ENCODE data around the gene SMARCA1. TPM values are rescaled to one million over a fixed set of nuclear protein-coding genes. Genes with fewer than 3 reads are reported as not detected.

SMARCA1 gene
- total and polyA plus RNA-seq, 10 of the 15 experiments (the other 5 are each of a cell fraction or from before 2014, with no cell fraction given) = 0.02 to 0.31 (median 0.08) TPM; not detected in 3

GRCh38 chrX:129494887-129495286 lies 28.4 kb downstream of the SMARCA1 start:
- no peak overlapping the region for H3K4me3 ChIP-seq

GRCh38 chrX:129493643-129494042 lies 29.6 kb downstream of the SMARCA1 start:
- Histone ChIP-seq H3K36me3 (ENCODE audit: control insufficient read depth in 2 of 2, insufficient read depth in 2 of 2, low read length in 1 of 2) (no peaks in the 10 kb centered on the region), H4K20me1 (ENCODE audit: control insufficient read depth, insufficient read depth) (no peaks in the 10 kb centered on the region), H3K9me3 (replicated peaks; ENCODE audit: control insufficient read depth, insufficient read depth, low read length) (no peaks in the 10 kb centered on the region), H3K4me3 (no peak overlapping the region), H3K4me2 (ENCODE audit: control insufficient read depth, insufficient read depth) (no peak overlapping the region), H3K27ac (ENCODE audit: control insufficient read depth, insufficient read depth) (no peak overlapping the region), H3K4me1 (ENCODE audit: control insufficient read depth, insufficient read depth, low read length) (no peaks in the 10 kb centered on the region), H3K79me2 (ENCODE audit: control insufficient read depth, insufficient read depth, low read length) (no peaks in the 10 kb centered on the region), H3K27me3 (replicated peaks in 1 of 2; ENCODE audit: control insufficient read depth in 2 of 2, insufficient read depth in 2 of 2, low read length in 1 of 2) (no peaks in the 10 kb centered on the region), H2AFZ (ENCODE audit: control insufficient read depth, low read depth, low read length) (no peak overlapping the region), H3K9ac (ENCODE audit: control insufficient read depth, insufficient read depth, low read length) (no peak overlapping the region)
- ChIA-PET CTCF (no interaction called here), RAD21 (ENCODE audit: unreplicated experiment) (no interaction called here), SMC1A (ENCODE audit: uncharacterized antibody, unreplicated experiment) (no interaction called here), POLR2A (no interaction called here)
- FAIRE-seq = no peak
- 43% methylated on average over 4 of the region's 4 CpGs for WGBS (ENCODE audit: insufficient coverage, insufficient replicate concordance, low lambda C conversion rate, missing lambda C conversion rate)
- DNase-seq (ENCODE audit: low read depth, low spot score) = no peak
- BruUV-seq (replicated peaks) = no TSS peak
- no peak for ATAC-seq
- intact Hi-C loops (cut with micrococcal nuclease; ENCODE audit: unreplicated experiment) = no loop called here
- in situ Hi-C loops (cut with MboI) = no loop called here
- TF ChIP-seq FOS (IDR thresholded peaks at IDR 0.05; ENCODE audit: borderline replicate concordance, extremely low read depth, insufficient read length) (no peak), RELA (IDR thresholded peaks at IDR 0.05; ENCODE audit: borderline replicate concordance, partially characterized antibody) (no peak), IRF3 (IDR thresholded peaks at IDR 0.05) (no peak), POLR2A (IDR thresholded peaks at IDR 0.05; ENCODE audit: low read depth, low read length) (no peak), WRNIP1 (IDR thresholded peaks at IDR 0.05; ENCODE audit: borderline replicate concordance, low read depth, low read length) (no peak), CTCF (IDR thresholded peaks at IDR 0.05 in 2 of 3, conservative IDR thresholded peaks at IDR 0.05 in 1 of 3; ENCODE audit: control insufficient read depth in 2 of 3, extremely low read depth in 1 of 3, insufficient read depth in 1 of 3, low read depth in 3 of 3, low read length in 3 of 3) (no peak), HDAC6 (IDR thresholded peaks at IDR 0.05; ENCODE audit: unreplicated experiment) (no peak), ZBTB11 (CRISPR knock-in tag; IDR thresholded peaks at IDR 0.05) (no peak), SMARCA5 (IDR thresholded peaks at IDR 0.05) (no peak)

More at GRCh38 chrX:129494887-129495286, 28.4 kb downstream of the SMARCA1 start:
- Histone ChIP-seq H3K9me3 (replicated peaks; ENCODE audit: control insufficient read depth, insufficient read depth, low read length) (no peaks in the 10 kb centered on the region), H3K79me2 (ENCODE audit: control insufficient read depth, insufficient read depth, low read length) (no peaks in the 10 kb centered on the region), H3K4me2 (ENCODE audit: control insufficient read depth, insufficient read depth) (no peak overlapping the region), H4K20me1 (ENCODE audit: control insufficient read depth, insufficient read depth) (no peaks in the 10 kb centered on the region), H3K27me3 (replicated peaks in 1 of 2; ENCODE audit: control insufficient read depth in 2 of 2, insufficient read depth in 2 of 2, low read length in 1 of 2) (no peaks in the 10 kb centered on the region), H3K9ac (ENCODE audit: control insufficient read depth, insufficient read depth, low read length) (no peak overlapping the region), H2AFZ (ENCODE audit: control insufficient read depth, low read depth, low read length) (no peak overlapping the region), H3K27ac (ENCODE audit: control insufficient read depth, insufficient read depth) (no peak overlapping the region), H3K4me1 (ENCODE audit: control insufficient read depth, insufficient read depth, low read length) (no peaks in the 10 kb centered on the region), H3K36me3 (ENCODE audit: control insufficient read depth in 2 of 2, insufficient read depth in 2 of 2, low read length in 1 of 2) (no peaks in the 10 kb centered on the region)
- BruUV-seq (replicated peaks) = no TSS peak
- FAIRE-seq = no peak
- no peak for TF ChIP-seq RAD51 (IDR thresholded peaks at IDR 0.05)
- no peak for TF ChIP-seq CBFB (IDR thresholded peaks at IDR 0.05; ENCODE audit: low read depth)
- no peak for TF ChIP-seq ZNF384 (IDR thresholded peaks at IDR 0.05; ENCODE audit: borderline replicate concordance, low read depth, low read length)
- no peak for TF ChIP-seq ZNF274 (IDR thresholded peaks at IDR 0.05; ENCODE audit: insufficient read depth, insufficient read length)
- no peak for TF ChIP-seq NFIC (IDR thresholded peaks at IDR 0.05; ENCODE audit: low read depth, low read length)
- no peak for TF ChIP-seq RUNX3 (IDR thresholded peaks at IDR 0.05; ENCODE audit: low read length)
- no peak for TF ChIP-seq ZNF217 (IDR thresholded peaks at IDR 0.05)
- TF ChIP-seq ZNF207 (IDR thresholded peaks at IDR 0.05; ENCODE audit: borderline replicate concordance) = no peak
- TF ChIP-seq NRF1 (conservative IDR thresholded peaks at IDR 0.05; ENCODE audit: low read depth, low read length) = no peak
- no peak for TF ChIP-seq EGR1 (IDR thresholded peaks at IDR 0.05; ENCODE audit: borderline replicate concordance in 1 of 2, low read depth in 2 of 2, low read length in 2 of 2)
- in situ Hi-C loops (cut with MboI) (no loop called here), intact Hi-C loops (cut with micrococcal nuclease; ENCODE audit: unreplicated experiment) (no loop called here)
- SMC1A ChIA-PET (ENCODE audit: uncharacterized antibody, unreplicated experiment) = no interaction called here
- RAD21 ChIA-PET (ENCODE audit: unreplicated experiment) = no interaction called here
- CTCF ChIA-PET = no interaction called here
- POLR2A ChIA-PET = no interaction called here
- no peak for DNase-seq (ENCODE audit: low read depth, low spot score)
- WGBS (ENCODE audit: insufficient coverage, insufficient replicate concordance, low lambda C conversion rate, missing lambda C conversion rate) = 22% methylated on average over 2 of the region's 2 CpGs
- no peak for ATAC-seq

Measured in GM12878 (cell line).